Dermis lymphatic vessel endothelial cell (primary cell): ENCODE measurements around the gene FCHO1. TPM values are rescaled to one million over a fixed set of nuclear protein-coding genes. Genes with fewer than 3 reads are reported as not detected.

ENCODE experiments used
- total RNA-seq: library from RNA; depleted of rRNA; stranded (reverse); fragments of >200 nt; gene quantifications from 2 replicates; pipeline ENCODE4 v1.2.1, GENCODE V29; 2014

FCHO1 gene, protein sequence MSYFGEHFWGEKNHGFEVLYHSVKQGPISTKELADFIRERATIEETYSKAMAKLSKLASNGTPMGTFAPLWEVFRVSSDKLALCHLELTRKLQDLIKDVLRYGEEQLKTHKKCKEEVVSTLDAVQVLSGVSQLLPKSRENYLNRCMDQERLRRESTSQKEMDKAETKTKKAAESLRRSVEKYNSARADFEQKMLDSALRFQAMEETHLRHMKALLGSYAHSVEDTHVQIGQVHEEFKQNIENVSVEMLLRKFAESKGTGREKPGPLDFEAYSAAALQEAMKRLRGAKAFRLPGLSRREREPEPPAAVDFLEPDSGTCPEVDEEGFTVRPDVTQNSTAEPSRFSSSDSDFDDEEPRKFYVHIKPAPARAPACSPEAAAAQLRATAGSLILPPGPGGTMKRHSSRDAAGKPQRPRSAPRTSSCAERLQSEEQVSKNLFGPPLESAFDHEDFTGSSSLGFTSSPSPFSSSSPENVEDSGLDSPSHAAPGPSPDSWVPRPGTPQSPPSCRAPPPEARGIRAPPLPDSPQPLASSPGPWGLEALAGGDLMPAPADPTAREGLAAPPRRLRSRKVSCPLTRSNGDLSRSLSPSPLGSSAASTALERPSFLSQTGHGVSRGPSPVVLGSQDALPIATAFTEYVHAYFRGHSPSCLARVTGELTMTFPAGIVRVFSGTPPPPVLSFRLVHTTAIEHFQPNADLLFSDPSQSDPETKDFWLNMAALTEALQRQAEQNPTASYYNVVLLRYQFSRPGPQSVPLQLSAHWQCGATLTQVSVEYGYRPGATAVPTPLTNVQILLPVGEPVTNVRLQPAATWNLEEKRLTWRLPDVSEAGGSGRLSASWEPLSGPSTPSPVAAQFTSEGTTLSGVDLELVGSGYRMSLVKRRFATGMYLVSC
- 0.22 and 0.43 TPM in 2 replicates for total RNA-seq

DNA sequence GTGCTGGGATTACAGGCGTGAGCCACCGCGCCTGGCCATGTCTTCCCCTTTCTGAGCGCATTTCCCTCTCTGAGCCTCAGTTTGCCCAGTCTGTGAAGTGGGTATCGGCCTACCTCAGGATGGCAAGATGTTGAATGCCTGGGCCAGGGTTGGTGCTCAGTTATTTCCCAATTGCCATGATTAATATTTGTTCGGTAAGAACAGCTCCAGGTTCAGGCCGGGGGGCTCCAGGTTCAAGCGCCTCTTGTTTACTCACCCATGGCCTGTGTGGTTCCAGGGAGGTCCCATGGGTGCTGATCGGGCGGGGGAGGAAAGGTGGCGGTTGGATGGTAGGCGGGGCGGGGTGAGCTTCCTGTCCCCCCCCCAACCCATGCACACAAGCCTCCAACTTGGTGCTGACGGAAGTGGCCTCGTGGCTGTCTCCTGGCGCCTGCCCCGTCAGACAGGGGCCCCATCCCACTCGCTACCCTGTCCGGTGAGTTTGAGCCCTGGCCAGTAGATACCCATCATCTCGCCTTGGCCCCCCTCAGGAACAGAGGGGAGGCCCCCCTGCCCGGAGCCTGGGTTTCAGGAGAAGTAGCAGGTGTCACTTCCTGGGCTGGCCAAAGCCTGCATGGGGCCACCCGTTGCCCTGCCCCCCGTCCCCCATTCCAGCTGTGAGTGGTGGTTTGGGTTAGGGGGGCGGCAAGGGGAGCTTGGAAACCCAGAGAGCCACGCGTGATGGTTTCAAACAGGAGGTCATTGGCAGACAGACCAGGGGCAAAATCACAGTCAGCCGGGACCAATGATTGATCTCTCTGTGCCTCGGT lies at the start of gene FCHO1:
Gene FCHO1, plus strand, starts transcription at position 375 of the 809 bp plus-strand sequence. CDS start 3,688 bp downstream, outside the sequence.

DNA sequence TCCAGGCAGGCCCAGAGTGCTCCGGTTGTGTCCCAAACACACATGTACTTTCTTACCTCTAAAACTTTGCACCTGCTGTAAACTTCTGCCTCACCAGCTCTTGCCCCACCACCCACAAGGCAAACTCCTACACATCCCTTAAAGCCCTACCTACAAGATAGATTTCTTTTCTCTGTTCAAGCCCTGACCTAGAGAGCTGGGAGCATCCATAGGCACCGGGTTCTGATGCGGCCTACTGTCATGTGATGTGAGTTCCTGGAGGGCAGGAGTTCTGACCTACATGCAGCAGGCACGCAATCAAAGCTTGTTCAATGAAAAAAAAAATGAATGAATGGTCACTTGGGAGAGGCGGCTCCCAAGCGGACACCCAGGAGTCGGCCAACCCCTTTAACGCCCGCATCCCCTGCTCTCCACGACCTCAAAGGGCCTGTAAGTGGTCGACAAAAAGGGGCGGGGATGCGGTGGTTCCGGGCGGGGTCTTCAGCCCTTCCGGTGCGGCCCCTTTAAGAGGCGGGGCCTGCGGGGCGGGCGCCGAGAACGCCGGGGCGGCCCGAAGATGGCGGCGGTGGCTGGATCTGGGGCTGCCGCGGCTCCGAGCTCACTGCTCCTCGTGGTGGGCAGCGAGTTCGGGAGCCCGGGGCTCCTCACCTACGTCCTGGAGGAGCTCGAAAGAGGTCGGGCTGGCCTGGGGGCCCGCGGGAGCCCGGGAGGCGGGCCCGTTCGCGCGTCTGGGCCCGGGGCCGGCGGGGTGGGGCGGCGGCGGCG lies 32.1 kb upstream of the FCHO1 start, which contains the start of gene MAP1S:
Gene MAP1S, plus strand, starts transcription at position 534 of the 765 bp plus-strand sequence. Its CDS starts 23 bp downstream, at position 557.

DNA sequence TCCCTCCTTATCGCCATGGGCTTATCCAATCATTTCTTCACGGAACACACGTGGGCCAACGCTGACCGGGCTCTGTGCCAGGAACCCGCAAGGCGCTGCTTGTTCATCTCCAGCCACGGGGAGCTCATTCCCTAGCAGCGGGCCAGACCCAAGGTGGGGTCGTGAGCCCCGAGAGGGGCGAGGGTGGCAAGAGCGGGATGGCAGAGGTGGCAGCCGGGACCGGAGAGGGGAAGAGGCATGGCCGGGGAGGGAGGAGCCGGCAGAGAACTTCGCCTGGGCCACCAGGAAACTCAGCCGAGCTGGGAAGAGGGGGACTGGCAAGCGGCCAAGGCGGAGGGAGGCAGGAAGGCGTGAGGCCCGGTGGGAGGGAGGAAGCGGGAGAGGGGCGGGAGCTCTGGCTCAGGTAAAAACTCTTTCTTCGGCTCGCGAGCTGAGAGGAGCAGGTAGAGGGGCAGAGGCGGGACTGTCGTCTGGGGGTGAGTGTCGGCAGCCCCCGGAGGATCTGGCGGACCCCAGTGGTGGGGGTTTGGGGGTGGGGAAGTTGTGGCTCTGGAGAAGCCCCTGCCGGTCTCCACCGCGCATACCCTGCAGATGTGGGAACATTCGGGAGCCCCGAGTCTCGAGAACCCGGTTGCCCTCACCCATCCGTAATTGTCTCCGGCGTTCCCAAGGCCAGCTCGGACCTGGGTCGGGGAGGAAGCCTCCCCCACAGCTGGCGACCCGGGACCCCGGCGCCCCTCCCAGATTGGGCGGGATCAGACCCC lies 43.6 kb downstream of the FCHO1 start, which contains the start of gene B3GNT3:
Gene B3GNT3, plus strand, starts transcription at position 408 of the 764 bp plus-strand sequence. CDS start 12,670 bp downstream, outside the sequence.

DNA sequence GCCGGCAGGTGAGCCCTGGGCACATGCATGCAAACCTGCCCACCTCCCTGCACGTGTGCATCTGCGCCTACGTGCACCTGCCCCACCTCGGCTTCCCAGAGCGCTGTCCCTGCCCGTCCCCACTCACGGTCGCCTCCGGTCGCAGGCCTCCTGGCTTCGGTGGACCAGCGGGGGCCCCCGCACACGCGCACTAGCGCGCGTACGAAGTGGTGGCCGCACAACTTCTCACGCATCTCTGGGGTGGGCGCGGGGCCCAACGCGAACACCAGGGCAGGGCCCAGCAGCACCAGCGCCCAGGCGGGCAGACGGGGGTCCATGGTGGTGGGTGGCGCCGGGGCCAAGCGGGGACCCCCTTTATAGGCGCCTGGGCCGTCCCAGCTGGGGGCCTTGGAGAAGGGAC lies 69.9 kb downstream of the FCHO1 start, which contains the start of gene INSL3:
Gene INSL3, minus strand, starts transcription at position 330 of the 400 bp plus-strand sequence. Its CDS starts 13 bp downstream, at position 317.

Other genes with a start within 250 kb of the FCHO1 start
- gene PGLS, start 239.8 kb upstream of the FCHO1 start, total RNA-seq: 38.8 and 40.9 TPM in 2 replicates
- 31.7 and 37.9 TPM in 2 replicates for gene COLGALT1, start 195.8 kb upstream of the FCHO1 start, total RNA-seq
- under 0.01 and 0.11 TPM in 2 replicates for gene UNC13A, start 63.1 kb upstream of the FCHO1 start, total RNA-seq
- 24.2 and 35.8 TPM in 2 replicates for gene MAP1S, start 32.0 kb upstream of the FCHO1 start, total RNA-seq
- 0.09 TPM in 1 of 2 replicates, not detected in the other for gene B3GNT3, start 43.7 kb downstream of the FCHO1 start, total RNA-seq
- not detected in 2 replicates for gene INSL3, start 70.0 kb downstream of the FCHO1 start, total RNA-seq
- 0.76 and 0.95 TPM in 2 replicates for gene JAK3, start 96.5 kb downstream of the FCHO1 start, total RNA-seq
- 1,480 and 1,575 TPM in 2 replicates for gene RPL18A, start 108.4 kb downstream of the FCHO1 start, total RNA-seq
- gene SLC5A5, start 120.5 kb downstream of the FCHO1 start, total RNA-seq: not detected in 2 replicates
- 20.7 and 31.9 TPM in 2 replicates for gene CCDC124, start 181.5 kb downstream of the FCHO1 start, total RNA-seq
- gene KCNN1, start 215.6 kb downstream of the FCHO1 start, total RNA-seq: 0.60 TPM in 1 of 2 replicates, not detected in the other